GM21723 (cell line): ENCODE data around the gene TMEM30A.

Source experiments
- ATAC-seq: cut with Tn5 transposase; IDR thresholded peaks from one replicate; pipeline ENCODE4 v1.9.1; 2021; ENCODE audit warnings: mild to moderate bottlenecking, moderate library complexity; ENCODE audit not compliant: unreplicated experiment

TMEM30A gene

DNA sequence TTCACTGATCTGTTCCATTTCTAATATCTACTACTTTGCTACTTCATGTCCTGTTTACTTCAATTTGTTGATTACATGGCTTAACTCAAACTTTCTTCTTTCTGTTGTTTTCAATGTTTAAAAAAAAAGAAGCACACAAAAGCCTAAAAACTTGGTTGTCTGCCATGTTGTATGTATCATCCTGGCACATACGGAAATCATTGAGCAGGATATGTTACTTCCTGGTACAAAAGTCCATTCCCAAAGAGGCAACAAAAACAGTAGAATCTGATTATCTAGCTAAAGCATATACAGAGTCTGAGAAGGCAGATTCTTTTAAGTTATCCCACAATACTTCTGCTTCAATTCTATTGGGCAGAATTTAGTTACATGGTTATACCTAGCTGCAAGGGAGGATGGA, 64.2 kb downstream of the TMEM30A start:
- no peak for ATAC-seq

DNA sequence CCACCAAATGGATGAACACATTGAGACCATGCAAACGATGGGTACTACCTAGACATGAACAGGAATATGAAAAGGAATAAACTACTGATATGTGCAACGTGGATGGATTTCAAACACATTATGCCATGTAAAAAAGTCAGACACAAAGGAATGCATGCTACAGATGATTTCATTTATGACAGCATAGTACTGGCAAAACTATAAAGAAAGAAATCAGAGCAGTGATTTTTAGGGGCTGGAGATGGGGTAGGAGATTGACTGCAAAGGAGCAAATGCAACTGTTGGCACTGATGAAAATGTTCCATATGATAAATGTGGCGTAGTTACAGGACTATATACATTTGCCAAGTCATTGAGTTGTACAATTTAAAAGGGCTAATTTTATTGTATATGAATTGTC, 65.3 kb downstream of the TMEM30A start:
- ATAC-seq = no peak

DNA sequence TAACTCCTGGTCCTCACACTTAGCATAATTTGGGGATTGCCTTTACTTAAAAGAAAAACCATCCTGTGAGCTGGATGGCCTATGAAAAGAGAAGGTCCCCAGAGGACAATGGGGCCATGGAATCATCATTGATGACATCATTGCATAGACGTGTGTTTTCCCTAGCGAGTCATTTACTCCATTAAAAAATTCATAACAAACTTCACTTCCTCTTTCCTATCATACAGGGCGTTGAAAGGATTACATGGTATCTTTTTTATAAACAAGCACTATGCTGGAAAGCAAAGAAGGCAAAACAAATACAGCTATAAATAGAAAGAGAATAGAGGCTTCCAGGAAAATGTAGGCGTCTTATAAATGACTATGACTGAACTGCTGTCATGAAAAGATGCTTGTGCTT, 67.4 kb downstream of the TMEM30A start:
- ATAC-seq = no peak

DNA sequence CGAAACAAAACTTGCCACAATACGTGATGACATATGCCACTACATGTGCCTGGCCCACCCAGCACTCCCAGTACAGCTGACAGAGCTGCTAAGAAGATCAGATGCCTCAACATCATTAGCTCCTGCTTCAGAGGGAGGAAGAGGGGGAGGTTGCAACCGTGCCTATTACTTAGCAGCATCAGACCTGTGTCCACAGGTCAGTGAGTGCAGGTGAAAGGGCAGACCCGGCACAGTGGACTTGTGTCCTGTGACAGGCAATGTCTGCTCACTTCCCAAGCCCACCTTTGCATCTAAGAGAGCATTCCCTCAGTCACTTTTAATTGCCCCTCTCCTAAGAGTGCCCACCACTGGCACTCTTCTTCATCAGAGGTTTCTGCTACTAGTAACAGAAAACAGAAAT, 69.3 kb downstream of the TMEM30A start:
- no peak for ATAC-seq

DNA sequence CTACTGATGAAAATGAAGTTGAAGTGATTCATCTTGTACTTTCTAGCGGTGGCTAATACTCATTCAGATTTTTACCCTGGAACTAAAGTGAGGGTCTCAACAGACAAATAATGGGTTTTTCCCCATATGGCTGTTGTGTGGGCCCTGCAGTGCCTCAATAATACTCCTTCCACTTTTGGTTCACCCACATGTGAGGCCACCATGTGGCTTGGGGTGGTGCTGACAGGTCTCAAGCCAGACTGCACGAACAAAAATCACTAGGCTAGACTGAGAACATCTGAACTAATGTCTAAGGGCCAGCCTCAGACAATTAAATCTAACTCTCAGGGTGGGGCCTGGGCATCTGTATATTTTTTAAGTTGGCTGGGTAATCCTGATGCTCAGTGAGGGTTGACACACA, 70.9 kb downstream of the TMEM30A start:
- no peak for ATAC-seq

DNA sequence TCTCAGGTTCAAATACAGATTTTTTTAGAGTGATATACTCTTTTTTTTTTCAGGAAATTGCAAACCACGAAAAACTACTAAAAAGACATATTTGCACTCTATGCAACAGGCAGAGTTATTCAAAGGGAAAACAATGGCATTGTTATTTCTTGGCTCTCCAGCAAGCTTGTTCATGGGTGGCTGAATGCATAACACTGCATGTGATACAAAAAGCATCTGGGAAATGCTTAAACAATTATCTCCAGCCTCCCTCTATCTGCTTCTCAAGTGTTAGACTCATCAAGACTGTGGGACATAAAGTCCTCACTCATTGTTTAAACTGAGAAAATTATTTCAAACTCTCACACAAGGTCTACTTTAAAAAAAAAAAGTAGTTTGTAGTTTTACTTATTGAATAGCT, 71.5 kb downstream of the TMEM30A start:
- ATAC-seq = no peak

DNA sequence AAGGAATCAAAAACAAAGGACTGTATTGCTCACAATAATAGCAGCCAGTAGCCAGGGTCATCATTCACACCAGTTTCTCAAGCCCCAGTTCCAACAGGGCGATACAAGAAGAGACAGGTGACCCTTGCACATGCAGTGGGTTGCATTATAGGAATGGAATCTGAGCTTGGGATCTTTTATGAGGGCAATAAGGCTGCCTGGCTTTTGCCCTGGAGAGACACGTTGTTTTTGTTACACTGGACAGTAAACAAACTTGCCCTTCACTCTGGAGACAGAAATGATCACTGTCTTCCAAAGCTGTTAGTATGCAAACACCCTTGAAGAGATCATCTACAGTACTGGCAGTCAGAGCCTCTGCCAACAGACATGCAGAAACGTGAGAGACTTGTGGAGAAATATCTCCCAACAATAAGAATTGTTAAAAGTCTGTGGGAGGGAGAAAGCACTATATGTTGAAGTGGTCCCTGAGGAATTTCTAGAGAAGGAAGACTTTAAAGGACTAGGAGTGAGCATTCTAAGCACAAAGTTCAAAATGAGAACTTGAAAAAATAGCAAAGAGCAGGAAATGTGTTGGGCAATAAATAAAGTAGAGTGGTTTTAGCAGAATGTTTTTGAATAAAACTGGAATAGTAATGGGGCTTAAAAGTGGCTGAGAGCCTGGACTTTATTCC, 72.5 kb downstream of the TMEM30A start:
- ATAC-seq = no peak

DNA sequence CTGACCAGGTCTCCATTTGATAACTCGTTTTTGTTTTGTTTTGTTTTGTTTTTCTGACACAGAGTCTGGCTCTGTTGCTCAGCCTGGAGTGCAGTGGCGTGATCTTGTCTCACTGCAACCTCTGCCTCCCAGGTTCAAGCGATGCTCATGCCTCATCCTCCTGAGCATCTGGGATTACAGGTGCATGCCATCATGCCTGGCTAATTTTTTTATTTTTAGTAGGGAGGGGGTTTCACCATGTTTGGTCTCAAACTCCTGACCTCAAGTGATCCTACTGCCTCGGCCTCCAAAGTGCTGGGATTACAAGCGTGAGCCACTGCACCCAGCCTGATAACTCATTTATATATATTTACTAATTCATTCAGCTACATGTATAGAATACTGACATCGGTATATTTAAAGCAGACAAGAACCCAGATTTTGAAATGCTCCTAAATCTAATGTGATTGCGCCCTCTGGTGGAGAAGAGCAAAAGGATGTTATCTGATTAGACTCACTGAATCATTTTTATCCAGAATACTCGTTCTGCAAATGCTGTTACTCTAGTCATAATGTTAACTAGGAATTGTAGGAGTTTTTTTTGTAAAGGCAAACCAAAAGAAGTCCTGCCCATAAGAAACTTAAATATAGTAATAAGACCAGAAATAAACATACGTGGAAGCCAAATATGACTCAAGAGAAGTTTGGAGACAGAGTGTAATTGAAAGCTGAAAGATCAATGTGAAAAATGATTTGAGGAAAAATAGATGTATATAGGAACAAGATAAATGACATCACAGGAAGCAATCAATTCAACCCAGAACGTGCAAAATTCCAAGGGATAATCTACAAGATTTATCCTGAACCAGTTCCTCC, 73.5 kb downstream of the TMEM30A start:
- no peak for ATAC-seq

DNA sequence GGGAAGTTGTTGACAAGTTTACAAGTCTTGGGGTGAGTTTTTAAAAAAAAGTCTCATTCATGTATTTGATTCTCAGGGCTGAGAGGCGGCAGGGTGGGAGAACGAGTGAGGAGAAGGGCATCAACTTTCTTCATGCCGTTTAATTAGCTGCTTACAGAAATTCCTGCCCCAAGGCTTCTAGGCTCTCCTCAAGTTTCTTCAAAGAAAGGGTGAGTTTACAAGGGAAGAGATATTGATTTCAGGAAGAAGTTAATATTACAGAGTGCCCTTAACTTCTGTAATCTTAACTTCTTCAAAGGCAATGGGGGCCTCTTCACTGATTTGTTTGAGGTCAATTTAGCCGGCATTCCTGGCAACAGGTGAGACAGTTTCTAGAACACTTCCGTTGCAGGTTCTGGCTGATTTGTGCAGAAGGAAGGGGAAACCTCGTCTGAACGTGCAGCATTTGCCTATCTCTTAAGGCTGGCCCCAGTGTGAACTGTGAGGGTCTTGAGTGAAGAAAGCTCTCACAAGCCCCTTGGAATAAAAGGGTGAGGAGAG, 75.3 kb downstream of the TMEM30A start:
- ATAC-seq = no peak

DNA sequence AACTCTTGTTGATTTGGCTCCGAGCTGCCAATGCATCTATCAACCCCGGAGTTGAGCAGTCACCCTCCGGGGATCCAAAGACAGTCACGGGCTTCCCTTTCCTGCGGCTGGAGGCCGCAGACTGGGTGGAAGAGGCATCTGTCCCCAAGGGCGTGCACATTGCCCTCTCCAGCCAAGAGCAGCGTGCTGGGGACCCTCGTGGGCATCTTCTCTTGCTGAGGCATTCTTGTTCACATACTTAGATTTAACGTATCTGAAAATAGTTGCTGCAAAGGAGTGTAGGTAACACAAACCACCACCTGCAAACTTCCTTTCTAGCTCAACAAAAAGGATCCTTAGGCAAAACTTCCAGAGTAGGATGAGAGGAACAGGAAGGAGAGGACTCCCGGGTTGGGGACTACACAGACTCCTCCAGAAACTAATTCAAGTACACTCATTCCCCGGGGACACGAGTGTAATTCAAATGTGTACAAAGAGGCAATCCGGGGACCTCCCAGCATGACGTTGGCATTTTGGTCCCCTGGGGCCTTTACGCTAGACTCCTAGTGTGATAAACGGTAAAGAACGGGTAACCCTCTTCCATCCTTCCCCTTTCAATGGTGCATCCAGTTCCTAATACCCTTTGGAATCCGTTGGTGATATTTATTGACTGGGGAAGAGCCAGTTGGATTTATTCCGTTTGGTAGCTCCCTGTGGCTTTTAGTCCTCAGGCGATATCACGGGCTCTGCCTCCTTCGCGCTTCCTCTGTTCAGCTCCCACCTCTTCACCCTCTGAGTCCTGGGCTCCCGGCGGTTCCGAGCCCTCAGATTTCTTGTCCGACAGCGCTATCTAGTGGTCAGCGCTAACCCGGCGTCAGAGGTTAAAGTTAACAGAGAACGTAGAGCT, 76.1 kb downstream of the TMEM30A start:
- ATAC-seq = peak; percentile 85

DNA sequence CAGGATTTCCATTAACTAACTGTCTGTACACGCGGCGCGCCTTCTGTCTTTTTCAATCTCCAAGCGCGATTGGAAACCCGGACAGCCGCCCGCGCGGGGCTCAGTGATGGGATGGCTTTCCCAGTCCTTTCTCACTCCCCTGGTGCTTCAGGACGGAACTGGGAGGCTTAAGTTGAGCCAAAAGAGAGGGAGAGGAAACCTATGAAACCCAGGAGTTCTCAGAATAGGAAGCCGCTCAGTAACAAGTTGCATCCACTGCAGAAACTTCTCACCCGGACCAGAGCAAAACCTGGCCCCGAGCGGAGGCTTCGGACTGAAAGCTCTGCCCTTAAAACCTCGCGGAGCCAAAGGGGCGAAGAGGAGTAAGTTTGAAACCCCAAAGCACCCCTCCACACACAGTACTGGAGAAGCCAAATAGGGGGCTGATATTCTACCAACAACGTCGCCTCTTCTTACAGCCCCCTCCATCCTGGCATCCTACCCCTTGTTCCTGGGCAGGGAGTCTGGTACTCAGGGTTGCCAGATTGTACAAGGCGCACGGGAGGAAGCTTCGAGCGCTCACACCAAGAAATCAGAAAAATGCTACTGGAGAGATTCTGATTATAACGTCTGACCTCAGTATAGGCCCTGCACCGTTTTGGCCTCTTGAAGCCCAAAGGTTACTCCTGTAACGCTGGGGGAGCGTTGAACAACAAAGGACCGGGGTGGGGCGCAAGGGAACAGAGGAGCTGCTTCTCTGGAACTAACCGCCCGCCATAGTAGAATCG, 77.8 kb downstream of the TMEM30A start:
- ATAC-seq = no peak

DNA sequence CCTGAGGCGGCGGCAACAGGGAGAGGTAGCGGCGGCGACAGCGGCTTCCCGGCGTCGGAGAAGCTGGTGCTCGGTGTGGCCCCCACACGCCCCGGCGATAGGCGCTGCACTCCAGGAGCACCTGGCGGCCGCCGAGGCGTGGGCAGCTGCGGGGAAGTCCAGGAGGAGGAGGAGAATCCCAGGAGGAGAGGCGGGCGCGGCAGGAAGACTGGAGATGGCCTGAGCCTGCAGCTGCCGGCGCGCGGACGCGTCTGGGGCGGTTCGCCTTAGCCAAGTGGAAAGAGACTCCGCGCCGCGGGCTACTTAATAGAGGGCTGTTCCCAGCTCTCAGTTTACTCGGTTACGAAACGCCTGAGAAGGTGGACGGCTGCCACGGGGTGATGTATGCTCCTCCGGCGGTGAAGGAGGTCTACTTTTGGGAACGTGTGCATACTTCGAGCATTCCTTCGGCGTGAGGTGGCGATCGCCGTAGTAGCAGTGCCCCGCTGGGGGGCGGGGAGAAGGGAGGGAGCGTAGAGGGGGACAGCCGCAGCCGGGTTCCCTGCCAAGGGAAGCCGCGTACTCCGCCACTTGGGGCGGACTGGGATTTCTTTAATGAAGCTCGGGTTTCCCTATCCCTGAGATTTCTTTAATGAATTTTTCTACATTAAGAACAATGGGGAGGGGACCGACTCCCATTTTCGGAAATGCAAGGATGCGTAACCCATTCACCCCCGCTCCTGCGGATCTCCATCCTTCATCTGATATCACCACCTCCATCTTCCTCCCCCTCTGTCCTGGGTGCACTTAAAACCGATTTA, 78.6 kb downstream of the TMEM30A start, which contains the start of gene COL12A1:
Gene COL12A1 (minus strand): TSS at position 278 of the 800 bp plus-strand sequence. CDS start 3,261 bp downstream, outside the sequence.
- ATAC-seq = no peak

DNA sequence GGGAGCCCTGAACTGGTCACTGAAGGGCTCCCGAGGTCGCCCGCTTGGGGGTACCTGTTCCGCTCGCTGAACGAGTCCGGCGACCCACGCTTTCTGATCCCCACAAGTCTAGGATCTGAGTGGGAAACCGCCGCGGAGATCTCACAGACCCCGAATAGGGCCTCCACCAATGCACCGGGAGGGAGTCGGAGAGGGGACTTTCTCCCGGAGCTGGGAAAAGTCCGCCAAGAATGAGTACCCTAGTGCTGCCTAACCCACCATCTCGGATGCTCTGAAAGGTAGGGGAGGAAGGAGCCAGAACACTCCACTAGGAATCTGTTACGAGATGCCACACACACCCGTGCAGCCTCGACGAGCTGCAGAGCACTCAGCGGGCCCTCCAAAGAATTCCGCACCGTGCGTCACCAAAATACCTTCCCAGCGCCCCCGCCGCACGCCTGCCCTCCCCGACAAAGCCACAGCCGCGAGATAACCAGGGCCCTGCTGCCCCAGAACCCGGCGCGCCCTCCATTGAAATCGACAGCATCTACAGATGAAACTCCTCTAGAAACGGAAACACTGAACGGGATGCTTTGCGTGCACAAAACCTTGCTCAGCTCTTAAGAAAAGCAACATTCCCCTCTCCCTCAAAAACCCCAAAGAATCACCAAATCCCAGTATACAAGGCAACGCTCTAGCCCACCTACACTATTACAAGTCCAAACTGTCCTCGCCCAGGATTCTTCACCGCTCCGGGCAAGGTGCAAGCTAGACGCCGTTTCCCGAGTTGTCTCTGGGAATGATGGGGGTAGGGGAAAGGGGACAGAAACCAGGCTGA, 79.4 kb downstream of the TMEM30A start:
- no peak for ATAC-seq

DNA sequence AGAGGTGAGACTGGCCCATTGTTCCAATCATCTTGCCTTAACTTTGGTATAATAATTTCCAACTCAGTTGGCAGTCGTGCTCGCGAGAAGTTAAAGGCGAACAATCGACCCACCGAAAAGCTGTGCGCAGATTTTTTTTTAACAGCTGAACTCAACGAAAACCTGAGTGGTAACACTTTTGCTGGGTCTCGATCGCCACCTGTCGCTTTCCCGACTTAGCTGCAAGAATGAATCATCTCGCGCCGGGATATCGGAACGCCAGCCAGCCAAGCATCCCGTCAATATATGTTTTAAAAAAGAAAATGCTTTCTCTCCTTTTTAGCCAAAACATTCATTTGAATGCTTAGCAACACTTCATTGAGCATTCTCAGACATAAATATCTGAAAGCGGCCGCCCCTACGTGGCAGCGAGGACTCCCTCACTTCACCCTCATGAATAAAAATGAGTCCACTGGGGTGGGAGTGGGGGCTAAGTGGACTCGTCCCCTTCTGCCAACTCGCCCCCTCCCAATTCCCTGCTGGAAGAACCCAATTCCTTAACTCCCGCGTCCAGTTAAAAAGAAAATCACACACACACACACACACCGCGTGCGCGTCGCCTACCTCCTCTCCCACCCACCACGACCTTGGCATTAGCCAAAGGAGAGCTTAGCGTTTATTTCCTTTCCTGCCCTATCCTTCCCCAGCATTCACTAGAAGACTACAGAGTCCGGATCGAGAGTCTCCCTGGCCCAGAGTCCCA, 80.2 kb downstream of the TMEM30A start:
- ATAC-seq = no peak

DNA sequence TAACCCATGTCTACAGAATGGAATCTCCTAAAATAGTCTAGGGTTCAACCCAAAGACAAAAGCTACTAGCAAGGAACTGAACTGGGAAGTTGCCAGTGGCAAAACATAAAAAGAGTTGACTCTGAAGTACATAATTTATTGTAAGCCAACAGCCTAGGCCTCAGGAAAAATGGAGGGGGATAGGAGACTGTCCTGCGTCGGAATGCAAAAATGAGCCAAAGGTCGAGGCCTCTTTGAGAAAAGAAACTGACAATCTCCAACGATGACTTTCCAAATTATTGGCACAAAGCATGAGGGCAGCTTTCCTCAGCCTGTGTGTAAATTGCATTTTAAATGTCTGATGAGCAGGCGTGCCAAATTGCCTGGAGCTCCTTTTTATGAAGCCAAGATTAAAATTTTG, 80.9 kb downstream of the TMEM30A start:
- ATAC-seq = no peak
